Measurements from ENCODE around the gene BROX. TPM values are rescaled to one million over a fixed set of nuclear protein-coding genes. Genes with fewer than 3 reads are reported as not detected.

Gene BROX
- total RNA-seq, 1 donor from 2014 or later: 75.6 TPM

- no peaks in the 10 kb centered on the region for H3K36me3 ChIP-seq (ENCODE audit: control insufficient read depth, insufficient read depth, low read length)
- TF ChIP-seq CTCF (IDR thresholded peaks at IDR 0.05; ENCODE audit: insufficient read depth, low read length, poor library complexity, severe bottlenecking): no peak
- DNase-seq (ENCODE audit: low read depth): no peak
Observed at GRCh38 chr1:222769971-222770620, 57.7 kb downstream of the BROX start.

GRCh38 chr1:222772996-222773379 lies 60.6 kb downstream of the BROX start:
- no peak for TF ChIP-seq CTCF (IDR thresholded peaks at IDR 0.05; ENCODE audit: insufficient read depth, low read length, poor library complexity, severe bottlenecking)
- Histone ChIP-seq H3K36me3 (ENCODE audit: control insufficient read depth, insufficient read depth, low read length) (no peaks in the 10 kb centered on the region), H3K27me3 (ENCODE audit: control insufficient read depth, insufficient read depth, low read length) (no peaks in the 10 kb centered on the region), H3K4me3 (ENCODE audit: low read depth, low read length) (no peak overlapping the region)
- DNase-seq (ENCODE audit: low read depth): no peak

More at GRCh38 chr1:222769971-222770620, 57.7 kb downstream of the BROX start:
- H3K4me3 ChIP-seq (ENCODE audit: low read depth, low read length): no peak overlapping the region
- no peaks in the 10 kb centered on the region for H3K27me3 ChIP-seq (ENCODE audit: control insufficient read depth, insufficient read depth, low read length)

GRCh38 chr1:222777463-222777862 lies 65.1 kb downstream of the BROX start:
- DNase-seq (ENCODE audit: low read depth): no peak
- no peak for TF ChIP-seq CTCF (IDR thresholded peaks at IDR 0.05; ENCODE audit: insufficient read depth, low read length, poor library complexity, severe bottlenecking)

GRCh38 chr1:222777977-222778376 lies 65.6 kb downstream of the BROX start:
- DNase-seq (ENCODE audit: low read depth): no peak
- H3K27me3 ChIP-seq (ENCODE audit: control insufficient read depth, insufficient read depth, low read length): no peaks in the 10 kb centered on the region
- no peaks in the 10 kb centered on the region for H3K36me3 ChIP-seq (ENCODE audit: control insufficient read depth, insufficient read depth, low read length)
- no peak for TF ChIP-seq CTCF (IDR thresholded peaks at IDR 0.05; ENCODE audit: insufficient read depth, low read length, poor library complexity, severe bottlenecking)
- H3K4me3 ChIP-seq (ENCODE audit: low read depth, low read length): no peak overlapping the region

More at GRCh38 chr1:222777463-222777862, 65.1 kb downstream of the BROX start:
- no peaks in the 10 kb centered on the region for H3K27me3 ChIP-seq (ENCODE audit: control insufficient read depth, insufficient read depth, low read length)
- no peak overlapping the region for H3K4me3 ChIP-seq (ENCODE audit: low read depth, low read length)
- no peaks in the 10 kb centered on the region for H3K36me3 ChIP-seq (ENCODE audit: control insufficient read depth, insufficient read depth, low read length)

GRCh38 chr1:222781251-222781650 lies 68.9 kb downstream of the BROX start:
- Histone ChIP-seq H3K4me3 (ENCODE audit: low read depth, low read length) (no peak overlapping the region), H3K36me3 (ENCODE audit: control insufficient read depth, insufficient read depth, low read length) (no peaks in the 10 kb centered on the region), H3K27me3 (ENCODE audit: control insufficient read depth, insufficient read depth, low read length) (peaks cover 3% of the 10 kb centered on the region)
- TF ChIP-seq CTCF (IDR thresholded peaks at IDR 0.05; ENCODE audit: insufficient read depth, low read length, poor library complexity, severe bottlenecking): no peak
- no peak for DNase-seq (ENCODE audit: low read depth)

- TF ChIP-seq CTCF (IDR thresholded peaks at IDR 0.05; ENCODE audit: insufficient read depth, low read length, poor library complexity, severe bottlenecking): no peak
- Histone ChIP-seq H3K27me3 (ENCODE audit: control insufficient read depth, insufficient read depth, low read length) (peaks cover 3% of the 10 kb centered on the region), H3K4me3 (ENCODE audit: low read depth, low read length) (no peak overlapping the region), H3K36me3 (ENCODE audit: control insufficient read depth, insufficient read depth, low read length) (no peaks in the 10 kb centered on the region)
- no peak for DNase-seq (ENCODE audit: low read depth)
Observed at GRCh38 chr1:222783051-222783450, 70.7 kb downstream of the BROX start.
